Endodermal cell (in vitro differentiated cells): ENCODE data around the gene TATDN2. TPM values are rescaled to one million over a fixed set of nuclear protein-coding genes. Genes with fewer than 3 reads are reported as not detected.

Experiments
- DNase-seq: peaks from one replicate; pipeline ENCODE4 v3.0.0-alpha.2; 2017
- H3K27ac ChIP-seq: 2 replicates; pipeline ENCODE4 v1.5.1; 2013; ENCODE audit warnings: mild to moderate bottlenecking, low read depth, low read length, moderate library complexity
- H3K27me3 ChIP-seq: 2 replicates; pipeline ENCODE4 v1.6.1; 2013; ENCODE audit warnings: mild to moderate bottlenecking, low read length, moderate library complexity; ENCODE audit not compliant: insufficient read depth, control insufficient read depth, poor library complexity, severe bottlenecking
- H3K36me3 ChIP-seq: 2 replicates; pipeline ENCODE4 v1.7.0; 2013; ENCODE audit warnings: mild to moderate bottlenecking, low read length, moderate library complexity; ENCODE audit not compliant: control insufficient read depth, insufficient read depth
- H3K4me1 ChIP-seq: one replicate; pipeline ENCODE4 v1.7.0; 2013; ENCODE audit warnings: low read length; ENCODE audit not compliant: control insufficient read depth, insufficient read depth
- H3K4me3 ChIP-seq: 2 replicates; pipeline ENCODE4 v1.5.1; 2013; ENCODE audit warnings: mild to moderate bottlenecking, low read length, moderate library complexity
- H3K9ac ChIP-seq: 2 replicates; pipeline ENCODE4 v1.6.1; 2013; ENCODE audit warnings: mild to moderate bottlenecking, low read length, moderate library complexity; ENCODE audit not compliant: poor library complexity, severe bottlenecking; ENCODE audit errors: extremely low read depth
- H3K9me3 ChIP-seq: 2 replicates; pipeline ENCODE4 v1.6.1; 2013; ENCODE audit warnings: mild to moderate bottlenecking, low read length, moderate library complexity; ENCODE audit not compliant: control insufficient read depth
- H3K27ac Mint-ChIP-seq: 2 replicates; pipeline ENCODE4 v1.8.0; 2020; ENCODE audit warnings: mixed read lengths
- H3K27me3 Mint-ChIP-seq: 2 replicates; pipeline ENCODE4 v1.8.0; 2021; ENCODE audit warnings: mild to moderate bottlenecking, mixed read lengths; ENCODE audit not compliant: insufficient read depth
- H3K36me3 Mint-ChIP-seq: 2 replicates; pipeline ENCODE4 v1.8.0; 2020; ENCODE audit warnings: low read depth, mixed read lengths
- H3K4me1 Mint-ChIP-seq: 2 replicates; pipeline ENCODE4 v1.8.0; 2020; ENCODE audit warnings: mixed read lengths
- H3K4me3 Mint-ChIP-seq: 2 replicates; pipeline ENCODE4 v1.8.0; 2020; ENCODE audit warnings: mild to moderate bottlenecking, moderate library complexity, mixed read lengths
- H3K9me3 Mint-ChIP-seq: 2 replicates; pipeline ENCODE4 v1.8.0; 2020; ENCODE audit warnings: mild to moderate bottlenecking, mixed read lengths
- CTCF ChIP-seq: fragments of 200-600 bp; sonication (generic); conservative IDR thresholded peaks from 2 replicates; pipeline ENCODE4 v1.5.0; 2021; ENCODE audit warnings: antibody characterized with exemption, mild to moderate bottlenecking
- WGBS, 2 experiments: methylation state at CpG; one replicate each; pipeline versions ENCODE4 v1.1.5 to v1.1.7; 2013; ENCODE audit warnings: missing lambda C conversion rate in 2 of 2, mixed read lengths in 1 of 2; ENCODE audit not compliant: insufficient coverage in 1 of 2, insufficient read length in 1 of 2; 5-methylcytosine and 5-hydroxymethylcytosine counted together
- total RNA-seq, 2 donors: library from RNA; stranded (reverse); fragmentation: NEBNext Ultra II Directional in 1 of 2; extraction: Animal tissue kit (Norgen Biotek cat#: 25700) in 1 of 2; gene quantifications; 2 replicates in 1 of 2; 3 replicates in 1 of 2; pipeline ENCODE4 v1.2.1, GENCODE V29; 2021

TATDN2 gene
- total RNA-seq, 2 donors from 2014 or later = 34.0 to 34.1 TPM

GRCh38 chr3:10242182-10243065 lies 5.8 kb upstream of the TATDN2 start:
- H3K4me3 Mint-ChIP-seq = no peak overlapping the region
- H3K4me1 Mint-ChIP-seq = no peaks in the 10 kb centered on the region
- no peak overlapping the region for H3K27ac ChIP-seq
- peaks cover 30% of the 10 kb centered on the region for H3K9me3 Mint-ChIP-seq
- H3K27ac Mint-ChIP-seq = no peak overlapping the region
- WGBS, 2 experiments = 90 to 92% methylated on average over 6 to 7 of the region's 7 CpGs
- peaks cover 19% of the 10 kb centered on the region for H3K9me3 ChIP-seq
- H3K27me3 Mint-ChIP-seq = peaks cover 3% of the 10 kb centered on the region
- H3K36me3 Mint-ChIP-seq = no peaks in the 10 kb centered on the region
- H3K4me3 ChIP-seq = no peak overlapping the region
- no peak for TF ChIP-seq CTCF
- H3K4me1 ChIP-seq = no peaks in the 10 kb centered on the region
- no peaks in the 10 kb centered on the region for H3K27me3 ChIP-seq
- no peak overlapping the region for H3K9ac ChIP-seq
- no peaks in the 10 kb centered on the region for H3K36me3 ChIP-seq
- DNase-seq = no peak

- DNase-seq = no peak
- peaks cover 38% of the 10 kb centered on the region for H3K9me3 Mint-ChIP-seq
- no peaks in the 10 kb centered on the region for H3K36me3 ChIP-seq
- no peak overlapping the region for H3K4me3 Mint-ChIP-seq
- H3K27me3 Mint-ChIP-seq = peaks cover 11% of the 10 kb centered on the region
- H3K27me3 ChIP-seq = no peaks in the 10 kb centered on the region
- H3K27ac Mint-ChIP-seq = no peak overlapping the region
- peaks cover 4% of the 10 kb centered on the region for H3K4me1 Mint-ChIP-seq
- no peaks in the 10 kb centered on the region for H3K4me1 ChIP-seq
- peaks cover 1% of the 10 kb centered on the region for H3K36me3 Mint-ChIP-seq
- H3K4me3 ChIP-seq = no peak overlapping the region
- peaks cover 19% of the 10 kb centered on the region for H3K9me3 ChIP-seq
- no peak overlapping the region for H3K9ac ChIP-seq
- WGBS, 2 experiments = 57 to 88% methylated on average over 1 to 3 of the region's 3 CpGs
- no peak overlapping the region for H3K27ac ChIP-seq
- no peak for TF ChIP-seq CTCF
These were observed 4.2 kb upstream of the TATDN2 start for GRCh38 chr3:10244009-10244408.

- peaks cover 11% of the 10 kb centered on the region for H3K27me3 Mint-ChIP-seq
- no peak overlapping the region for H3K27ac Mint-ChIP-seq
- no peak overlapping the region for H3K4me3 Mint-ChIP-seq
- DNase-seq = no peak
- WGBS, 2 experiments = 88 to 100% methylated on average over 3 to 6 of the region's 6 CpGs
- peaks cover 38% of the 10 kb centered on the region for H3K9me3 Mint-ChIP-seq
- peaks cover 13% of the 10 kb centered on the region for H3K4me1 Mint-ChIP-seq
- Histone ChIP-seq H3K27me3 (no peaks in the 10 kb centered on the region), H3K27ac (no peak overlapping the region), H3K36me3 (no peaks in the 10 kb centered on the region), H3K9ac (no peak overlapping the region), H3K4me1 (no peaks in the 10 kb centered on the region), H3K4me3 (no peak overlapping the region), H3K9me3 (peaks cover 19% of the 10 kb centered on the region)
- no peak for TF ChIP-seq CTCF
- peaks cover 1% of the 10 kb centered on the region for H3K36me3 Mint-ChIP-seq
These were observed 3.1 kb upstream of the TATDN2 start for GRCh38 chr3:10245081-10245712.
